GM18861 (cell line): ENCODE results near the gene VMAC.
"Not testable (repeated sequence)": the region's sequence is repeated elsewhere in the genome, so short reads cannot be mapped to it uniquely, and the experiment has no call there.

ENCODE experiments used
- ATAC-seq: cut with Tn5 transposase; IDR thresholded peaks from one replicate; pipeline ENCODE4 v1.9.1; 2021; ENCODE audit not compliant: unreplicated experiment

Gene VMAC

GRCh38 chr19:5904352-5905113, at the start of gene VMAC:
Gene VMAC (plus strand): TSS chr19:5904872. CDS start chr19:5904891, 19 bp downstream.
- ATAC-seq, result peak; percentile 71

GRCh38 chr19:5855151-5855550, 49.5 kb upstream of the VMAC start:
- not testable (repeated sequence) for ATAC-seq

- ATAC-seq, result no peak
Observed at GRCh38 chr19:5857203-5858081, 47.2 kb upstream of the VMAC start.

- ATAC-seq, result no peak
Observed at GRCh38 chr19:5863030-5863665, 41.5 kb upstream of the VMAC start.

- no peak for ATAC-seq
Observed at GRCh38 chr19:5864013-5864720, 40.5 kb upstream of the VMAC start.

GRCh38 chr19:5864725-5865486, 39.8 kb upstream of the VMAC start:
- no peak for ATAC-seq

- ATAC-seq, result no peak
Observed at GRCh38 chr19:5865772-5866171, 38.9 kb upstream of the VMAC start.

GRCh38 chr19:5867201-5868136, 37.2 kb upstream of the VMAC start:
- ATAC-seq, result no peak

- ATAC-seq, result no peak
Observed at GRCh38 chr19:5870986-5871394, 33.7 kb upstream of the VMAC start.

GRCh38 chr19:5873617-5874199, 31.0 kb upstream of the VMAC start:
- no peak for ATAC-seq

GRCh38 chr19:5874496-5874895, 30.2 kb upstream of the VMAC start:
- ATAC-seq, result not testable (repeated sequence)

- no peak for ATAC-seq
Observed at GRCh38 chr19:5877427-5877826, 27.2 kb upstream of the VMAC start.

- no peak for ATAC-seq
Observed at GRCh38 chr19:5877882-5878281, 26.8 kb upstream of the VMAC start.

- ATAC-seq, result no peak
Observed at GRCh38 chr19:5880196-5880595, 24.5 kb upstream of the VMAC start.

GRCh38 chr19:5880604-5881078, 24.0 kb upstream of the VMAC start:
- no peak for ATAC-seq

GRCh38 chr19:5881543-5882299, 23.0 kb upstream of the VMAC start:
- no peak for ATAC-seq

- ATAC-seq, result no peak
Observed at GRCh38 chr19:5882421-5882968, 22.2 kb upstream of the VMAC start.
